Progenitor cell of endocrine pancreas (in vitro differentiated cells): ENCODE results near the gene DTNBP1. TPM values are rescaled to one million over a fixed set of nuclear protein-coding genes. Genes with fewer than 3 reads are reported as not detected.

Experiments
- DNase-seq: peaks from one replicate; pipeline ENCODE4 v3.0.0; 2021; ENCODE audit warnings: low spot score; ENCODE audit not compliant: unreplicated experiment
- H3K27ac Mint-ChIP-seq: 2 replicates; pipeline ENCODE4 v1.8.0; 2021; ENCODE audit warnings: mild to moderate bottlenecking, moderate library complexity, mixed read lengths
- H3K27me3 Mint-ChIP-seq: 2 replicates; pipeline ENCODE4 v1.8.0; 2021; ENCODE audit warnings: mixed read lengths
- H3K36me3 Mint-ChIP-seq: 2 replicates; pipeline ENCODE4 v1.8.0; 2022; ENCODE audit warnings: mixed read lengths; ENCODE audit not compliant: insufficient read depth
- H3K4me1 Mint-ChIP-seq: 2 replicates; pipeline ENCODE4 v1.8.0; 2021; ENCODE audit warnings: low read depth, mixed read lengths
- H3K4me3 Mint-ChIP-seq: 2 replicates; pipeline ENCODE4 v1.8.0; 2021; ENCODE audit warnings: low read depth, mild to moderate bottlenecking, moderate library complexity, mixed read lengths
- H3K9me3 Mint-ChIP-seq: 2 replicates; pipeline ENCODE4 v1.8.0; 2021; ENCODE audit warnings: low read depth, mixed read lengths
- CTCF ChIP-seq: fragments of 200-600 bp; sonication (generic); IDR thresholded peaks from one replicate; pipeline ENCODE4 v1.5.0; 2021; ENCODE audit warnings: antibody characterized with exemption, mild to moderate bottlenecking; ENCODE audit not compliant: unreplicated experiment
- total RNA-seq: library from RNA; stranded (reverse); gene quantifications from 2 replicates; pipeline ENCODE4 v1.2.1, GENCODE V29; 2021

Gene DTNBP1
- total RNA-seq, 1 donor from 2014 or later = 17.7 TPM

DNA sequence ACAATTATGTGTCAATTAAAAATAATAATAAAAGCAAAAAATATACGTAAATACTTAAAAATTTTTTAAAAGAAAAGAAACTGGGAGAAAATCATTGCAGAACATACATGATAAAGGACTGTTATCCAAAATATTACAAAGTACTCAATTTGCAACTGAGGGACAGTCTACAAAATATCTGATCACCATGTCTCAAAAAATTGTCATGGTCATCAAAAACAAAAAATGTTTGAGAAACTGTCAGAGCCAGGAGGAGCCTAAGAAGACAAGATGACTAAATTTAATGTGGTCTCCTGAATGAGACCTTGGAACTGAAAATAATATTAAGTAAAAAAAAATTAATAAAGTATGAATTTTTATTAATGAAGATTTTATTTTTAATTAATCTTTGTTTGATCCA, 43.5 kb downstream of the DTNBP1 start:
- Mint-ChIP-seq H3K27ac (no peak overlapping the region), H3K4me3 (no peak overlapping the region), H3K9me3 (no peaks in the 10 kb centered on the region)

GRCh38 chr6:15618685-15619084, 44.1 kb downstream of the DTNBP1 start:
- Mint-ChIP-seq H3K4me3 (no peak overlapping the region), H3K36me3 (peaks cover 10% of the 10 kb centered on the region), H3K27ac (no peak overlapping the region), H3K4me1 (peaks cover 17% of the 10 kb centered on the region), H3K27me3 (no peaks in the 10 kb centered on the region), H3K9me3 (no peaks in the 10 kb centered on the region)
- no peak for DNase-seq
- no peak for TF ChIP-seq CTCF

More for the DNA sequence above, 43.5 kb downstream of the DTNBP1 start:
- Mint-ChIP-seq H3K4me1 (peaks cover 17% of the 10 kb centered on the region), H3K27me3 (no peaks in the 10 kb centered on the region), H3K36me3 (peaks cover 4% of the 10 kb centered on the region)
- DNase-seq = no peak
- TF ChIP-seq CTCF = no peak

GRCh38 chr6:15616261-15616660, 46.6 kb downstream of the DTNBP1 start:
- H3K27ac Mint-ChIP-seq = peak overlapping the region; percentile 88
- DNase-seq = no peak

GRCh38 chr6:15615802-15616201, 47.0 kb downstream of the DTNBP1 start:
- DNase-seq = no peak
- Mint-ChIP-seq H3K36me3 (peaks cover 23% of the 10 kb centered on the region), H3K4me1 (peaks cover 7% of the 10 kb centered on the region), H3K27ac (peak overlapping the region; percentile 88), H3K9me3 (peaks cover 4% of the 10 kb centered on the region), H3K4me3 (no peak overlapping the region), H3K27me3 (no peaks in the 10 kb centered on the region)
- no peak for TF ChIP-seq CTCF

More at GRCh38 chr6:15616261-15616660, 46.6 kb downstream of the DTNBP1 start:
- H3K9me3 Mint-ChIP-seq = peaks cover 4% of the 10 kb centered on the region
- H3K4me3 Mint-ChIP-seq = no peak overlapping the region
- TF ChIP-seq CTCF = no peak
- peaks cover 21% of the 10 kb centered on the region for H3K36me3 Mint-ChIP-seq
- peaks cover 10% of the 10 kb centered on the region for H3K4me1 Mint-ChIP-seq
- no peaks in the 10 kb centered on the region for H3K27me3 Mint-ChIP-seq

DNA sequence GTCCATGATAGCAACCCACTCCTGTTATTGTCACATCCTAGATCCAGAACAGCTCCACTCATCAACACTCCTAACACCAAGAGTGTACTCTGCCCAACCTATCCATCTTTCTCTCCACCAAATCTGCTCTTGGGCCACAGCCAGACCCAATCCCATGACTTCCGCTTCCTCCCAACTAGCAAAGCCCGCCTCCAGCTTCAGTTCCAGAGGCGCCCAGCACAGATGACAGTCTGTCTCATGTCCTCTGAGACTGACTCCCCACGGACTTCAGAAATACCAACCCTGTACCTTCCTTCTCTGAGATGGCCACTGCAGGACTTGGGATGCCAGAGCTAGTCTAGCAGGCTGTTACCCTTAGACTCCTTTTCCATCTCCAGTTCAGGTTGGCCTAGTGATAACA, 48.6 kb downstream of the DTNBP1 start:
- Mint-ChIP-seq H3K4me3 (no peak overlapping the region), H3K36me3 (peaks cover 25% of the 10 kb centered on the region)

More for the DNA sequence above, 48.6 kb downstream of the DTNBP1 start:
- Mint-ChIP-seq H3K4me1 (peaks cover 7% of the 10 kb centered on the region), H3K27ac (no peak overlapping the region), H3K9me3 (peaks cover 4% of the 10 kb centered on the region), H3K27me3 (no peaks in the 10 kb centered on the region)
- DNase-seq = no peak
- TF ChIP-seq CTCF = no peak
